H1 (cell line): ENCODE data around the gene PLA2R1. TPM values are rescaled to one million over a fixed set of nuclear protein-coding genes. Genes with fewer than 3 reads are reported as not detected.

Source experiments
- CTCF ChIA-PET: fragments of 300-600 bp; sonication (Branson Sonifier 250); formaldehyde crosslinking; loops from one replicate; lab custom pipeline; 2021; ENCODE audit not compliant: partially characterized antibody; lab: Charles Lee
- POLR2A ChIA-PET: fragments of 300-600 bp; sonication (Branson Sonifier 250); formaldehyde crosslinking; loops from one replicate; lab custom pipeline; 2021; ENCODE audit warnings: inconsistent platforms; ENCODE audit not compliant: partially characterized antibody; lab: Charles Lee
- DNase-seq, 2 experiments: peaks; one replicate each; pipeline versions ENCODE4 v3.0.0 to v3.0.0-alpha.2; 2010 to 2022; ENCODE audit warnings: low spot score in 2 of 2, low read depth in 1 of 2, mixed read lengths in 1 of 2
- FAIRE-seq: peaks from 2 replicates; lab custom pipeline; 2011; peaks lifted over from hg19 to GRCh38; lab: Jason Lieb, UNC
- H2AFZ ChIP-seq: 2 replicates; pipeline ENCODE4 v1.8.1; 2012; ENCODE audit warnings: low read length, inconsistent platforms
- H2AK5ac ChIP-seq: 2 replicates; pipeline ENCODE4 v1.6.1; 2013; ENCODE audit warnings: low read depth, low read length
- H2BK120ac ChIP-seq: replicated peaks from 2 replicates; pipeline ENCODE3; 2013; ENCODE audit warnings: low read depth, low read length, inconsistent platforms
- H2BK12ac ChIP-seq: 2 replicates; pipeline ENCODE4 v1.6.1; 2013; ENCODE audit warnings: low read depth, low read length
- H2BK15ac ChIP-seq: 2 replicates; pipeline ENCODE4 v1.6.1; 2013; ENCODE audit warnings: low read length
- H2BK20ac ChIP-seq: 2 replicates; pipeline ENCODE4 v1.6.1; 2013; ENCODE audit warnings: low read length
- H2BK5ac ChIP-seq: 2 replicates; pipeline ENCODE4 v1.6.1; 2013; ENCODE audit warnings: low read depth, low read length
- H3K14ac ChIP-seq: 2 replicates; pipeline ENCODE4 v1.6.1; 2013; ENCODE audit warnings: inconsistent platforms; ENCODE audit not compliant: insufficient read length
- H3K18ac ChIP-seq: 2 replicates; pipeline ENCODE4 v1.6.1; 2013; ENCODE audit warnings: low read length; ENCODE audit errors: extremely low read depth
- H3K23ac ChIP-seq: 2 replicates; pipeline ENCODE4 v1.6.1; 2013; ENCODE audit warnings: inconsistent platforms; ENCODE audit not compliant: insufficient read length
- H3K23me2 ChIP-seq: 2 replicates; pipeline ENCODE4 v1.6.1; 2013; ENCODE audit warnings: low read depth, low read length
- H3K27ac ChIP-seq: 2 replicates; pipeline ENCODE4 v1.6.1; 2011; ENCODE audit warnings: low read depth, low read length, inconsistent platforms
- H3K27me3 ChIP-seq, 4 experiments: replicated peaks in 1 of 4; 1 replicate in 1 of 4; 2 replicates in 3 of 4; pipeline versions ENCODE4 v1.6.1 to v1.8.1; 2011 to 2013; ENCODE audit warnings: low read length in 3 of 4, mild to moderate bottlenecking in 3 of 4, inconsistent platforms in 2 of 4, mixed read lengths in 2 of 4, moderate library complexity in 1 of 4; ENCODE audit not compliant: control insufficient read depth in 3 of 4, insufficient read depth in 3 of 4; ENCODE audit errors: extremely low read depth in 1 of 4
- H3K36me3 ChIP-seq, 4 experiments: 2 replicates each; pipeline versions ENCODE4 v1.6.1 to v1.8.1; 2011 to 2013; ENCODE audit warnings: mild to moderate bottlenecking in 4 of 4, low read length in 3 of 4, moderate library complexity in 2 of 4, control low read depth in 1 of 4, inconsistent platforms in 1 of 4; ENCODE audit not compliant: insufficient read depth in 4 of 4, control insufficient read depth in 2 of 4
- H3K4ac ChIP-seq: replicated peaks from 2 replicates; pipeline ENCODE3; 2013; ENCODE audit warnings: low read length, low read depth, mixed read lengths, inconsistent platforms; ENCODE audit not compliant: insufficient read length
- H3K4me1 ChIP-seq, 4 experiments: replicated peaks in 1 of 4; 1 replicate in 1 of 4; 2 replicates in 3 of 4; pipeline versions ENCODE4 v1.6.1 to v1.8.1; 2011 to 2013; ENCODE audit warnings: low read length in 3 of 4, inconsistent platforms in 2 of 4, mixed read lengths in 1 of 4; ENCODE audit not compliant: insufficient read depth in 4 of 4, control insufficient read depth in 3 of 4
- H3K4me2 ChIP-seq, 2 experiments: 2 replicates each; pipeline versions ENCODE4 v1.6.1 to v1.8.1; 2011 to 2013; ENCODE audit warnings: low read depth in 2 of 2, low read length in 2 of 2, control low read depth in 1 of 2, inconsistent platforms in 1 of 2, mild to moderate bottlenecking in 1 of 2; ENCODE audit not compliant: insufficient read depth in 1 of 2
- H3K4me3 ChIP-seq, 4 experiments: fragments of 200-600, 300-600 bp in 1 of 4; sonication (generic), shearing (Covaris generic), sonication (Bioruptor Twin) in 1 of 4; 2 replicates each; pipeline versions ENCODE4 v1.5.1 to v1.8.1; 2011 to 2016; ENCODE audit warnings: low read length in 4 of 4, low read depth in 3 of 4, control low read depth in 2 of 4, inconsistent platforms in 2 of 4, mild to moderate bottlenecking in 2 of 4, mixed read lengths in 1 of 4, moderate library complexity in 1 of 4; ENCODE audit not compliant: insufficient read depth in 2 of 4; ENCODE audit errors: extremely low read depth in 1 of 4
- H3K56ac ChIP-seq: replicated peaks from 2 replicates; pipeline ENCODE3; 2013; ENCODE audit warnings: low read depth, mild to moderate bottlenecking, mixed read lengths, low read length, inconsistent platforms; ENCODE audit not compliant: insufficient read length
- H3K79me1 ChIP-seq: 2 replicates; pipeline ENCODE4 v1.6.1; 2013; ENCODE audit warnings: low read depth, low read length, control low read depth
- H3K79me2 ChIP-seq, 2 experiments: 2 replicates each; pipeline versions ENCODE4 v1.6.1 to v1.8.1; 2012 to 2013; ENCODE audit warnings: low read length in 2 of 2, mild to moderate bottlenecking in 2 of 2, inconsistent platforms in 1 of 2; ENCODE audit not compliant: insufficient read depth in 2 of 2, control insufficient read depth in 1 of 2
- H3K9ac ChIP-seq, 4 experiments: replicated peaks in 1 of 4; 1 replicate in 1 of 4; 2 replicates in 3 of 4; pipeline versions ENCODE4 v1.6.1 to v1.8.1; 2011 to 2013; ENCODE audit warnings: low read depth in 3 of 4, low read length in 3 of 4, control low read depth in 2 of 4, mild to moderate bottlenecking in 2 of 4, moderate library complexity in 2 of 4, inconsistent platforms in 1 of 4; ENCODE audit errors: extremely low read depth in 1 of 4
- H3K9me3 ChIP-seq, 2 experiments: 2 replicates each; pipeline versions ENCODE4 v1.6.1 to v1.8.1; 2012 to 2013; ENCODE audit warnings: mild to moderate bottlenecking in 2 of 2, moderate library complexity in 2 of 2, control low read depth in 1 of 2, inconsistent platforms in 1 of 2, low read depth in 1 of 2, low read length in 1 of 2, mixed read lengths in 1 of 2; ENCODE audit not compliant: insufficient read depth in 2 of 2
- H4K20me1 ChIP-seq, 2 experiments: replicated peaks in 1 of 2; 2 replicates each; pipeline versions ENCODE3 to v1.8.1; 2011 to 2013; ENCODE audit warnings: inconsistent platforms in 2 of 2, low read length in 2 of 2, mild to moderate bottlenecking in 1 of 2; ENCODE audit not compliant: insufficient read depth in 2 of 2, control insufficient read depth in 1 of 2
- H4K5ac ChIP-seq: 2 replicates; pipeline ENCODE4 v1.6.1; 2013; ENCODE audit warnings: low read length, low read depth, mixed read lengths, inconsistent platforms; ENCODE audit not compliant: insufficient read length
- H4K8ac ChIP-seq: 2 replicates; pipeline ENCODE4 v1.8.0; 2013; ENCODE audit warnings: mild to moderate bottlenecking, moderate library complexity, low read length, inconsistent platforms; ENCODE audit not compliant: insufficient read depth; ENCODE audit errors: extremely low read depth
- H4K91ac ChIP-seq: replicated peaks from 2 replicates; pipeline ENCODE3; 2013; ENCODE audit warnings: low read length, mixed read lengths, inconsistent platforms; ENCODE audit not compliant: insufficient read length
- BACH1 ChIP-seq: IDR thresholded peaks from 2 replicates; pipeline ENCODE4 v1.6.1; 2012; ENCODE audit warnings: low read length, improper control_type of control experiment
- BRCA1 ChIP-seq: IDR thresholded peaks from 2 replicates; pipeline ENCODE4 v1.6.1; 2012; ENCODE audit warnings: low read depth, low read length, improper control_type of control experiment
- EP300 ChIP-seq, 2 experiments: IDR thresholded peaks; 1 replicate in 1 of 2; 2 replicates in 1 of 2; pipeline ENCODE4 v1.6.1; 2011 to 2012; ENCODE audit warnings: low read depth in 2 of 2, low read length in 2 of 2, mild to moderate bottlenecking in 2 of 2, borderline replicate concordance in 1 of 2, inconsistent platforms in 1 of 2, moderate library complexity in 1 of 2
- GTF2F1 ChIP-seq: IDR thresholded peaks from 2 replicates; pipeline ENCODE4 v1.6.1; 2012; ENCODE audit warnings: low read depth, low read length, improper control_type of control experiment, borderline replicate concordance
- HDAC2 ChIP-seq, 2 experiments: fragments of 300-600 bp in 1 of 2; sonication (generic) in 1 of 2; IDR thresholded peaks; 2 replicates each; pipeline ENCODE4 v1.6.1; 2011 to 2012; ENCODE audit warnings: low read depth in 2 of 2, low read length in 2 of 2, mild to moderate bottlenecking in 2 of 2, moderate library complexity in 2 of 2, borderline replicate concordance in 1 of 2, inconsistent platforms in 1 of 2
- JUN ChIP-seq: IDR thresholded peaks from 2 replicates; pipeline ENCODE4 v1.6.1; 2011; ENCODE audit warnings: low read depth, mild to moderate bottlenecking, improper control_type of control experiment, low read length
- KDM5A ChIP-seq: fragments of 200-600 bp; IDR thresholded peaks from 2 replicates; pipeline ENCODE4 v1.7.1; 2012; ENCODE audit warnings: mild to moderate bottlenecking, low read length, inconsistent platforms, mixed read lengths
- RAD21 ChIP-seq, 2 experiments: IDR thresholded peaks in 1 of 2; conservative IDR thresholded peaks in 1 of 2; 2 replicates each; pipeline ENCODE4 v1.6.1; 2011; ENCODE audit warnings: low read depth in 2 of 2, low read length in 2 of 2, improper control_type of control experiment in 1 of 2, inconsistent platforms in 1 of 2, mild to moderate bottlenecking in 1 of 2, moderate library complexity in 1 of 2
- SIRT6 ChIP-seq: IDR thresholded peaks from one replicate; pipeline ENCODE4 v1.7.1; 2012; ENCODE audit warnings: low read length, inconsistent platforms
- WGBS, 2 experiments: shearing (Covaris generic) in 1 of 2; methylation state at CpG; one replicate each; pipeline versions ENCODE4 v1.1.6 to v1.1.7; 2013 to 2015; ENCODE audit warnings: low lambda C conversion rate in 2 of 2, mixed read lengths in 2 of 2, inconsistent platforms in 1 of 2, low coverage in 1 of 2, missing lambda C conversion rate in 1 of 2; ENCODE audit not compliant: insufficient replicate concordance in 2 of 2, insufficient coverage in 1 of 2, insufficient read length in 1 of 2; ENCODE audit errors: extremely low coverage in 1 of 2, missing lambda C conversion rate in 1 of 2; 5-methylcytosine and 5-hydroxymethylcytosine counted together
- polyA plus RNA-seq, 7 experiments: library from polyadenylated mRNA; depleted of rRNA in 3 of 7; stranded (reverse) in 5 of 7; unstranded in 2 of 7; fragments of >200 nt in 5 of 7; fragments of 200-250 nt in 2 of 7; gene quantifications; 1 replicate in 5 of 7; 2 replicates in 1 of 7; 4 replicates in 1 of 7; pipeline versions ENCODE4 v1.2.1 to v1.2.3, GENCODE V29; 2011 to 2013; ENCODE audit warnings: missing spikeins in 2 of 7, mixed read lengths in 2 of 7
- total RNA-seq: library from RNA; stranded (reverse); fragmentation: NEBNext Ultra II Directional; extraction: Animal tissue kit (Norgen Biotek cat#: 25700); gene quantifications from 2 replicates; pipeline ENCODE4 v1.2.1, GENCODE V29; 2021
- TF ChIP-seq, protein P1 (sequence below): IDR thresholded peaks from 2 replicates; pipeline ENCODE4 v1.6.1; 2012; ENCODE audit warnings: inconsistent platforms
- TF ChIP-seq, protein P2 (sequence below): IDR thresholded peaks from 2 replicates; pipeline ENCODE4 v1.6.1; 2012; ENCODE audit warnings: low read length, inconsistent platforms

PLA2R1 gene
- total and polyA plus RNA-seq, 2 of the 8 experiments (the other 6 are each of a cell fraction or from before 2014, with no cell fraction given) = 0.65 to 1.5 TPM

DNA sequence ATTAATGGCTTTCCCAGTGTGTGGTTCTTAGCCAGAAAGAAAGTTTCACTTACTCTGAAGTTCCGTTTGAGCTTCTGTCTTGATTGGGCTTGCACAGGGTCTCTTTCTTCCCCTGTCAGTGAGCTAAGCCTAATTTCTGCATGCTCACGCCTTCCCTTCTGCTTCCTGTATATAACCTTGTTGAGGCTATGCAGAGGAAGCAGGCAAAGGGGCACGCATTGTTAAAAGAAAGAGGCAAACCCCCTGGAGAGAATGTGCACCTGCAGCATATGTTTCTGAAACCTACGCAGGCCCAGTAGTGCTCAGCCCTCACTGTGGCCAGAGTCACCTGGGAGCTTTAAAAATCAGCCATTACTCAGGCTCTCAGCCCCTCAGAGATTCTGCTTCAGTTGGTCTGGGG lies 14.5 kb upstream of the PLA2R1 start:
- H3K79me1 ChIP-seq = no peaks in the 10 kb centered on the region
- no peaks in the 10 kb centered on the region for H4K20me1 ChIP-seq
- FAIRE-seq (no peak), DNase-seq (no peak)
- H3K56ac ChIP-seq = no peak overlapping the region
- H2BK5ac ChIP-seq = no peak overlapping the region
- no peak overlapping the region for H3K4me3 ChIP-seq
- H2AFZ ChIP-seq = no peak overlapping the region
- no peak overlapping the region for H3K18ac ChIP-seq
- no peak overlapping the region for H4K91ac ChIP-seq
- 84% methylated on average over 4 of the region's 4 CpGs; no CpG with 5 or more reads in 1 of the 2 experiments for WGBS, 2 experiments
- H3K9ac ChIP-seq = no peak overlapping the region
- H4K5ac ChIP-seq = no peak overlapping the region
- H3K4ac ChIP-seq = no peak overlapping the region
- no peaks in the 10 kb centered on the region for H3K23me2 ChIP-seq
- H3K36me3 ChIP-seq = no peaks in the 10 kb centered on the region
- no peaks in the 10 kb centered on the region for H3K27me3 ChIP-seq
- CTCF ChIA-PET = interaction anchor here (0.7 to 2.8 kb wide), 5 partner anchors 9 to 175 kb away, joined by 3 to 15 read pairs (median 3); no protein-coding TSS in a partner anchor
- no peak overlapping the region for H3K23ac ChIP-seq
- H3K79me2 ChIP-seq = no peaks in the 10 kb centered on the region
- H4K8ac ChIP-seq = no peak overlapping the region
- TF ChIP-seq RAD21 (IDR thresholded peaks at IDR 0.05 in 1 of 2, conservative IDR thresholded peaks at IDR 0.05 in 1 of 2; ENCODE audit: low read depth in 2 of 2, low read length in 2 of 2) = no peak
- TF ChIP-seq BRCA1 = no peak
- TF ChIP-seq JUN = no peak
- TF ChIP-seq BACH1 = no peak
- TF ChIP-seq EP300 (IDR thresholded peaks at IDR 0.05; ENCODE audit: borderline replicate concordance in 1 of 2, low read depth in 2 of 2, low read length in 2 of 2) = no peak
- TF ChIP-seq, protein P1, sequence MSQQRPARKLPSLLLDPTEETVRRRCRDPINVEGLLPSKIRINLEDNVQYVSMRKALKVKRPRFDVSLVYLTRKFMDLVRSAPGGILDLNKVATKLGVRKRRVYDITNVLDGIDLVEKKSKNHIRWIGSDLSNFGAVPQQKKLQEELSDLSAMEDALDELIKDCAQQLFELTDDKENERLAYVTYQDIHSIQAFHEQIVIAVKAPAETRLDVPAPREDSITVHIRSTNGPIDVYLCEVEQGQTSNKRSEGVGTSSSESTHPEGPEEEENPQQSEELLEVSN = no peak
- no peak for TF ChIP-seq HDAC2 (IDR thresholded peaks at IDR 0.05; ENCODE audit: borderline replicate concordance in 1 of 2, low read depth in 2 of 2, low read length in 2 of 2)
- no peak for TF ChIP-seq SIRT6
- TF ChIP-seq, protein P2, sequence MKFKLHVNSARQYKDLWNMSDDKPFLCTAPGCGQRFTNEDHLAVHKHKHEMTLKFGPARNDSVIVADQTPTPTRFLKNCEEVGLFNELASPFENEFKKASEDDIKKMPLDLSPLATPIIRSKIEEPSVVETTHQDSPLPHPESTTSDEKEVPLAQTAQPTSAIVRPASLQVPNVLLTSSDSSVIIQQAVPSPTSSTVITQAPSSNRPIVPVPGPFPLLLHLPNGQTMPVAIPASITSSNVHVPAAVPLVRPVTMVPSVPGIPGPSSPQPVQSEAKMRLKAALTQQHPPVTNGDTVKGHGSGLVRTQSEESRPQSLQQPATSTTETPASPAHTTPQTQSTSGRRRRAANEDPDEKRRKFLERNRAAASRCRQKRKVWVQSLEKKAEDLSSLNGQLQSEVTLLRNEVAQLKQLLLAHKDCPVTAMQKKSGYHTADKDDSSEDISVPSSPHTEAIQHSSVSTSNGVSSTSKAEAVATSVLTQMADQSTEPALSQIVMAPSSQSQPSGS = no peak
- no peak for TF ChIP-seq GTF2F1
- no peak for TF ChIP-seq KDM5A
- TF ChIP-seq, all 59 proteins: peak for 0
- Histone ChIP-seq H2BK120ac (no peak overlapping the region), H3K27ac (no peak overlapping the region), H2BK15ac (no peak overlapping the region), H3K9me3 (peaks cover 2 to 16% of the 10 kb centered on the region in 2 experiments; a peak in 2 of 4 replicates), H3K14ac (no peak overlapping the region), H2BK20ac (no peak overlapping the region), H2BK12ac (no peak overlapping the region), H3K4me2 (no peak overlapping the region), H2AK5ac (no peak overlapping the region), H3K4me1 (no peaks in the 10 kb centered on the region)
- POLR2A ChIA-PET = interaction anchor here (1.2 kb wide), 1 partner anchor 10 kb away, joined by 4 read pairs; no protein-coding TSS in a partner anchor
